ENCODE data around the gene PDZK1.

The PDZK1 gene

GRCh38 chr1:145710291-145711027 is 3.3 kb upstream of the PDZK1 start:
- no peak overlapping the region for H3K4me3 ChIP-seq (ENCODE audit: low read depth, low read length)
- TF ChIP-seq CTCF (IDR thresholded peaks at IDR 0.05; ENCODE audit: control insufficient read depth, extremely low read depth, insufficient read depth): no peak
- DNase-seq (ENCODE audit: low read depth): peak; percentile 28

- no peak overlapping the region for H3K4me3 ChIP-seq (ENCODE audit: low read depth, low read length)
- DNase-seq (ENCODE audit: low read depth): no peak
- TF ChIP-seq CTCF (IDR thresholded peaks at IDR 0.05; ENCODE audit: control insufficient read depth, extremely low read depth, insufficient read depth): no peak
Observed at GRCh38 chr1:145708063-145708462, 895 bp upstream of the PDZK1 start.

- no peak for DNase-seq (ENCODE audit: low read depth)
- no peak overlapping the region for H3K4me3 ChIP-seq (ENCODE audit: low read depth, low read length)
- no peak for TF ChIP-seq CTCF (IDR thresholded peaks at IDR 0.05; ENCODE audit: control insufficient read depth, extremely low read depth, insufficient read depth)
Observed at GRCh38 chr1:145706086-145706664, 993 bp downstream of the PDZK1 start.

- no peak for TF ChIP-seq CTCF (IDR thresholded peaks at IDR 0.05; ENCODE audit: control insufficient read depth, extremely low read depth, insufficient read depth)
Observed at GRCh38 chr1:145705622-145706021, 1.5 kb downstream of the PDZK1 start.

GRCh38 chr1:145702826-145703225 is 4.3 kb downstream of the PDZK1 start:
- DNase-seq (ENCODE audit: low read depth): no peak
- no peak for TF ChIP-seq CTCF (IDR thresholded peaks at IDR 0.05; ENCODE audit: control insufficient read depth, extremely low read depth, insufficient read depth)

More at GRCh38 chr1:145705622-145706021, 1.5 kb downstream of the PDZK1 start:
- no peak overlapping the region for H3K4me3 ChIP-seq (ENCODE audit: low read depth, low read length)
- DNase-seq (ENCODE audit: low read depth): no peak

GRCh38 chr1:145702052-145702451 is 5.1 kb downstream of the PDZK1 start:
- no peak overlapping the region for H3K4me3 ChIP-seq (ENCODE audit: low read depth, low read length)
- no peak for TF ChIP-seq CTCF (IDR thresholded peaks at IDR 0.05; ENCODE audit: control insufficient read depth, extremely low read depth, insufficient read depth)
- DNase-seq (ENCODE audit: low read depth): no peak

More at GRCh38 chr1:145702826-145703225, 4.3 kb downstream of the PDZK1 start:
- no peak overlapping the region for H3K4me3 ChIP-seq (ENCODE audit: low read depth, low read length)
